ENCODE results near the gene GRAP. TPM values are rescaled to one million over a fixed set of nuclear protein-coding genes. Genes with fewer than 3 reads are reported as not detected.
"Not testable (repeated sequence)": the region's sequence is repeated elsewhere in the genome, so short reads cannot be mapped to it uniquely, and the experiment has no call there.

Gene GRAP
- total RNA-seq (2014; rRNA removed; shearing (Covaris generic); ENCODE audit: low replicate concordance), result 17.6 and 29.9 TPM in 2 replicates

GRCh38 chr17:19046782-19047375, at the start of gene GRAP:
GRAP (minus strand) TSS chr17:19046957; CDS start chr17:19046926, 31 bp downstream.
- not testable (repeated sequence) for H3K27ac ChIP-seq (ENCODE audit: low read length); H3K9me3 ChIP-seq (ENCODE audit: low read length); H3K27me3 ChIP-seq (ENCODE audit: low read length); H3K4me2 ChIP-seq (ENCODE audit: low read depth, low read length, poor library complexity, severe bottlenecking); H3K36me3 ChIP-seq (ENCODE audit: insufficient read depth, low read length); H4K20me1 ChIP-seq (ENCODE audit: insufficient read depth, low read depth, low read length); H3K9ac ChIP-seq (ENCODE audit: low read length); H2AFZ ChIP-seq (ENCODE audit: low read length); H3K79me2 ChIP-seq (ENCODE audit: low read length); H3K4me3 ChIP-seq (ENCODE audit: low read length); H3K9me2 ChIP-seq (replicated peaks; ENCODE audit: insufficient read depth, low read length); H3K4me1 ChIP-seq (ENCODE audit: low read length); DNase-seq

- not testable (repeated sequence) for H3K9me2 ChIP-seq (replicated peaks; ENCODE audit: insufficient read depth, low read length); H3K4me2 ChIP-seq (ENCODE audit: low read depth, low read length, poor library complexity, severe bottlenecking); H3K4me1 ChIP-seq (ENCODE audit: low read length); H3K36me3 ChIP-seq (ENCODE audit: insufficient read depth, low read length); H3K79me2 ChIP-seq (ENCODE audit: low read length); H3K9ac ChIP-seq (ENCODE audit: low read length); H3K27me3 ChIP-seq (ENCODE audit: low read length); H3K27ac ChIP-seq (ENCODE audit: low read length); H3K9me3 ChIP-seq (ENCODE audit: low read length); H4K20me1 ChIP-seq (ENCODE audit: insufficient read depth, low read depth, low read length); DNase-seq; H2AFZ ChIP-seq (ENCODE audit: low read length); H3K4me3 ChIP-seq (ENCODE audit: low read length)
These were observed 47.1 kb upstream of the GRAP start for GRCh38 chr17:19093684-19094438.

GRCh38 chr17:19092737-19093683, 46.3 kb upstream of the GRAP start:
- DNase-seq; H3K9me3 ChIP-seq (ENCODE audit: low read length); H3K27ac ChIP-seq (ENCODE audit: low read length); H3K27me3 ChIP-seq (ENCODE audit: low read length); H3K4me2 ChIP-seq (ENCODE audit: low read depth, low read length, poor library complexity, severe bottlenecking); H3K9ac ChIP-seq (ENCODE audit: low read length); H2AFZ ChIP-seq (ENCODE audit: low read length); H3K79me2 ChIP-seq (ENCODE audit: low read length); H3K4me1 ChIP-seq (ENCODE audit: low read length); H4K20me1 ChIP-seq (ENCODE audit: insufficient read depth, low read depth, low read length); H3K9me2 ChIP-seq (replicated peaks; ENCODE audit: insufficient read depth, low read length); H3K4me3 ChIP-seq (ENCODE audit: low read length); H3K36me3 ChIP-seq (ENCODE audit: insufficient read depth, low read length): not testable (repeated sequence)

- not testable (repeated sequence) for H3K79me2 ChIP-seq (ENCODE audit: low read length); H3K4me2 ChIP-seq (ENCODE audit: low read depth, low read length, poor library complexity, severe bottlenecking); H3K4me3 ChIP-seq (ENCODE audit: low read length); H3K4me1 ChIP-seq (ENCODE audit: low read length); H2AFZ ChIP-seq (ENCODE audit: low read length); H4K20me1 ChIP-seq (ENCODE audit: insufficient read depth, low read depth, low read length); DNase-seq; H3K9ac ChIP-seq (ENCODE audit: low read length); H3K9me2 ChIP-seq (replicated peaks; ENCODE audit: insufficient read depth, low read length); H3K27me3 ChIP-seq (ENCODE audit: low read length); H3K9me3 ChIP-seq (ENCODE audit: low read length); H3K36me3 ChIP-seq (ENCODE audit: insufficient read depth, low read length); H3K27ac ChIP-seq (ENCODE audit: low read length)
These were observed 43.5 kb upstream of the GRAP start for GRCh38 chr17:19090058-19090772.

GRCh38 chr17:19088804-19089685, 42.3 kb upstream of the GRAP start:
- not testable (repeated sequence) for H3K36me3 ChIP-seq (ENCODE audit: insufficient read depth, low read length); H3K27me3 ChIP-seq (ENCODE audit: low read length); H3K9me3 ChIP-seq (ENCODE audit: low read length); H3K9me2 ChIP-seq (replicated peaks; ENCODE audit: insufficient read depth, low read length); H3K4me2 ChIP-seq (ENCODE audit: low read depth, low read length, poor library complexity, severe bottlenecking); DNase-seq; H3K4me3 ChIP-seq (ENCODE audit: low read length); H2AFZ ChIP-seq (ENCODE audit: low read length); H4K20me1 ChIP-seq (ENCODE audit: insufficient read depth, low read depth, low read length); H3K4me1 ChIP-seq (ENCODE audit: low read length); H3K27ac ChIP-seq (ENCODE audit: low read length); H3K9ac ChIP-seq (ENCODE audit: low read length); H3K79me2 ChIP-seq (ENCODE audit: low read length)

- not testable (repeated sequence) for H3K27ac ChIP-seq (ENCODE audit: low read length); H3K27me3 ChIP-seq (ENCODE audit: low read length); H3K4me2 ChIP-seq (ENCODE audit: low read depth, low read length, poor library complexity, severe bottlenecking); H3K4me1 ChIP-seq (ENCODE audit: low read length); H3K9ac ChIP-seq (ENCODE audit: low read length); H2AFZ ChIP-seq (ENCODE audit: low read length); H4K20me1 ChIP-seq (ENCODE audit: insufficient read depth, low read depth, low read length); H3K79me2 ChIP-seq (ENCODE audit: low read length); H3K36me3 ChIP-seq (ENCODE audit: insufficient read depth, low read length); H3K9me2 ChIP-seq (replicated peaks; ENCODE audit: insufficient read depth, low read length); H3K9me3 ChIP-seq (ENCODE audit: low read length); DNase-seq; H3K4me3 ChIP-seq (ENCODE audit: low read length)
These were observed 30.6 kb upstream of the GRAP start for GRCh38 chr17:19077386-19077785.

GRCh38 chr17:19076398-19077192, 29.8 kb upstream of the GRAP start:
- not testable (repeated sequence) for H3K9me3 ChIP-seq (ENCODE audit: low read length); H3K27ac ChIP-seq (ENCODE audit: low read length); H3K36me3 ChIP-seq (ENCODE audit: insufficient read depth, low read length); H2AFZ ChIP-seq (ENCODE audit: low read length); H3K4me3 ChIP-seq (ENCODE audit: low read length); H3K4me1 ChIP-seq (ENCODE audit: low read length); H3K9me2 ChIP-seq (replicated peaks; ENCODE audit: insufficient read depth, low read length); H4K20me1 ChIP-seq (ENCODE audit: insufficient read depth, low read depth, low read length); DNase-seq; H3K79me2 ChIP-seq (ENCODE audit: low read length); H3K4me2 ChIP-seq (ENCODE audit: low read depth, low read length, poor library complexity, severe bottlenecking); H3K27me3 ChIP-seq (ENCODE audit: low read length); H3K9ac ChIP-seq (ENCODE audit: low read length)

All from Karpas-422 (cell line).